Neuronal stem cell (in vitro differentiated cells): ENCODE results near the gene VIP.

Experiments
- DNase-seq: peaks from one replicate; pipeline ENCODE4 v3.0.0-alpha.2; 2013; ENCODE audit warnings: low spot score
- H2AFZ ChIP-seq: one replicate; pipeline ENCODE4 v1.6.1; 2013; ENCODE audit warnings: mild to moderate bottlenecking, low read length, inconsistent platforms
- H2AK5ac ChIP-seq: 2 replicates; pipeline ENCODE4 v1.6.1; 2013; ENCODE audit warnings: low read depth, mild to moderate bottlenecking, inconsistent platforms, low read length, moderate library complexity, mixed read lengths
- H2BK120ac ChIP-seq: 2 replicates; pipeline ENCODE4 v1.6.1; 2013; ENCODE audit warnings: low read depth, mild to moderate bottlenecking, inconsistent platforms, low read length, moderate library complexity, mixed read lengths
- H2BK12ac ChIP-seq: one replicate; pipeline ENCODE4 v1.6.1; 2013; ENCODE audit warnings: low read length, inconsistent platforms
- H2BK15ac ChIP-seq: 2 replicates; pipeline ENCODE4 v1.6.1; 2013; ENCODE audit warnings: mild to moderate bottlenecking, low read length, inconsistent platforms, mixed read lengths
- H2BK5ac ChIP-seq: one replicate; pipeline ENCODE4 v1.6.1; 2013; ENCODE audit warnings: inconsistent platforms, mild to moderate bottlenecking, low read length, moderate library complexity
- H3K14ac ChIP-seq: one replicate; pipeline ENCODE4 v1.6.1; 2013; ENCODE audit warnings: low read length, inconsistent platforms
- H3K18ac ChIP-seq: 2 replicates; pipeline ENCODE4 v1.6.1; 2013; ENCODE audit warnings: low read length, inconsistent platforms
- H3K23ac ChIP-seq: 2 replicates; pipeline ENCODE4 v1.6.1; 2013; ENCODE audit warnings: low read depth, mild to moderate bottlenecking, mixed read lengths, low read length, inconsistent platforms; ENCODE audit not compliant: poor library complexity
- H3K27ac ChIP-seq: replicated peaks from 3 replicates; pipeline ENCODE4 v1.5.1; 2013; ENCODE audit warnings: low read length, inconsistent platforms
- H3K27me3 ChIP-seq, 3 experiments: 2 replicates each; pipeline ENCODE4 v1.6.1; 2013; ENCODE audit warnings: low read length in 3 of 3, mild to moderate bottlenecking in 2 of 3, inconsistent platforms in 1 of 3, low read depth in 1 of 3, mixed read lengths in 1 of 3, moderate library complexity in 1 of 3; ENCODE audit not compliant: control insufficient read depth in 3 of 3, insufficient read depth in 3 of 3
- H3K36me3 ChIP-seq, 2 donors: replicated peaks in 1 of 2; 2 replicates each; pipeline ENCODE4 v1.6.1; 2013; ENCODE audit warnings: low read length in 2 of 2; ENCODE audit not compliant: control insufficient read depth in 2 of 2, insufficient read depth in 2 of 2
- H3K4ac ChIP-seq: 2 replicates; pipeline ENCODE4 v1.6.1; 2013; ENCODE audit warnings: inconsistent platforms, mild to moderate bottlenecking, low read length, moderate library complexity
- H3K4me1 ChIP-seq, 2 donors: 1 replicate in 1 of 2; 2 replicates in 1 of 2; pipeline ENCODE4 v1.6.1; 2013; ENCODE audit warnings: low read length in 2 of 2, low read depth in 1 of 2; ENCODE audit not compliant: control insufficient read depth in 2 of 2, insufficient read depth in 1 of 2
- H3K4me2 ChIP-seq: one replicate; pipeline ENCODE4 v1.6.1; 2013; ENCODE audit warnings: mild to moderate bottlenecking, low read length, inconsistent platforms; ENCODE audit not compliant: insufficient read depth, poor library complexity, severe bottlenecking
- H3K4me3 ChIP-seq, 2 donors: 2 replicates each; pipeline ENCODE4 v1.5.1; 2013; ENCODE audit warnings: low read length in 2 of 2, mild to moderate bottlenecking in 2 of 2, inconsistent platforms in 1 of 2, moderate library complexity in 1 of 2
- H3K79me1 ChIP-seq: one replicate; pipeline ENCODE4 v1.6.1; 2013; ENCODE audit warnings: low read depth, mild to moderate bottlenecking, inconsistent platforms, low read length, moderate library complexity
- H3K9ac ChIP-seq: one replicate; pipeline ENCODE4 v1.6.1; 2013; ENCODE audit warnings: mild to moderate bottlenecking, low read depth, low read length, inconsistent platforms; ENCODE audit not compliant: poor library complexity
- H3K9me3 ChIP-seq, 2 donors: replicated peaks in 1 of 2; 2 replicates each; pipeline versions ENCODE3 to v1.6.1; 2013; ENCODE audit warnings: low read length in 2 of 2, mild to moderate bottlenecking in 2 of 2, inconsistent platforms in 1 of 2, low read depth in 1 of 2, mixed read lengths in 1 of 2, moderate library complexity in 1 of 2; ENCODE audit not compliant: control insufficient read depth in 2 of 2, insufficient read depth in 1 of 2
- H4K8ac ChIP-seq: one replicate; pipeline ENCODE4 v1.6.1; 2013; ENCODE audit warnings: low read depth, mild to moderate bottlenecking, inconsistent platforms, low read length, moderate library complexity
- H4K91ac ChIP-seq: one replicate; pipeline ENCODE4 v1.6.1; 2013; ENCODE audit warnings: low read length, low read depth, mild to moderate bottlenecking, inconsistent platforms; ENCODE audit not compliant: poor library complexity
- WGBS, 2 donors: extraction: QIAGEN DNeasy Blood & Tissue Kit; methylation state at CpG; one replicate each; pipeline ENCODE4 v1.1.7; 2013; ENCODE audit warnings: missing lambda C conversion rate in 2 of 2, mixed read lengths in 1 of 2; ENCODE audit not compliant: insufficient read length in 2 of 2, insufficient replicate concordance in 1 of 2; ENCODE audit errors: extremely low coverage in 2 of 2; 5-methylcytosine and 5-hydroxymethylcytosine counted together

Gene VIP

GRCh38 chr6:152749336-152749735 lies 1.3 kb upstream of the VIP start:
- Histone ChIP-seq H2BK5ac (no peak overlapping the region), H3K4me2 (no peak overlapping the region), H2BK15ac (no peak overlapping the region), H3K9ac (no peak overlapping the region), H3K14ac (no peak overlapping the region), H3K79me1 (no peaks in the 10 kb centered on the region), H2BK120ac (no peak overlapping the region), H2AK5ac (no peak overlapping the region), H3K4ac (no peak overlapping the region), H4K8ac (no peak overlapping the region), H4K91ac (no peak overlapping the region), H3K4me1 (no peaks in the 10 kb centered on the region), H2AFZ (no peak overlapping the region), H3K27ac (no peak overlapping the region), H3K27me3 (no peaks in the 10 kb centered on the region), H2BK12ac (no peak overlapping the region), H3K9me3 (no peaks in the 10 kb centered on the region), H3K4me3 (no peak overlapping the region), H3K18ac (no peak overlapping the region), H3K36me3 (no peaks in the 10 kb centered on the region), H3K23ac (no peak overlapping the region)
- no peak for DNase-seq
- WGBS, 2 donors, result no CpG with 5 or more reads among the region's 1 CpG

DNA sequence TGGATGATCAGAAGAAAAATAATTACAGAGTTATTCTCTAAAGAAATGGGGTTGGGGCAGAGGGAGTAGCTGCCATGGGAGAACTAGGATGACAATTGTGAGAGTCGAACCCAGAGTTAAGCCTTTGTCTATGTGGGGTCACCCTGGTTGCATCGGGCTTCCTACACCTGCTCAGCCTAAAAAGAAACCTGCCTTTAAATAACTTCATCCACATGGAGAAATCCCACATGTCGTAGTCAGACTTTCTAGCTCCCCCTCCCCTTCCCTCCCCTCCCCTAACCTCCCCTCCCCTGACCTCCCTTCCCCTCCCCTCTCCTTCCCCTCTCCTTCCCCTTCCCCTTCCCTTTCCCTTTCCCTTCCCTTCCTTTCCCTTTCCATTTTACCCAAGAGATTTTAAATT lies 14.7 kb downstream of the VIP start:
- no peak overlapping the region for H3K23ac ChIP-seq
- H3K27ac ChIP-seq, result no peak overlapping the region
- no peak overlapping the region for H3K14ac ChIP-seq
- WGBS, 2 donors, result no CpG with 5 or more reads among the region's 3 CpGs
- no peak overlapping the region for H3K18ac ChIP-seq
- H3K9ac ChIP-seq, result no peak overlapping the region
- no peak overlapping the region for H2AFZ ChIP-seq
- no peak for DNase-seq
- H2BK120ac ChIP-seq, result no peak overlapping the region
- H2BK5ac ChIP-seq, result no peak overlapping the region
- no peak overlapping the region for H2AK5ac ChIP-seq
- no peak overlapping the region for H4K8ac ChIP-seq
- no peak overlapping the region for H3K4me2 ChIP-seq
- H4K91ac ChIP-seq, result no peak overlapping the region
- H3K27me3 ChIP-seq, result no peaks in the 10 kb centered on the region
- H2BK15ac ChIP-seq, result no peak overlapping the region
- no peak overlapping the region for H3K4me3 ChIP-seq
- no peak overlapping the region for H3K4ac ChIP-seq
- no peak overlapping the region for H2BK12ac ChIP-seq
- no peaks in the 10 kb centered on the region for H3K4me1 ChIP-seq
- no peaks in the 10 kb centered on the region for H3K79me1 ChIP-seq
- no peaks in the 10 kb centered on the region for H3K9me3 ChIP-seq
- H3K36me3 ChIP-seq, result no peaks in the 10 kb centered on the region

DNA sequence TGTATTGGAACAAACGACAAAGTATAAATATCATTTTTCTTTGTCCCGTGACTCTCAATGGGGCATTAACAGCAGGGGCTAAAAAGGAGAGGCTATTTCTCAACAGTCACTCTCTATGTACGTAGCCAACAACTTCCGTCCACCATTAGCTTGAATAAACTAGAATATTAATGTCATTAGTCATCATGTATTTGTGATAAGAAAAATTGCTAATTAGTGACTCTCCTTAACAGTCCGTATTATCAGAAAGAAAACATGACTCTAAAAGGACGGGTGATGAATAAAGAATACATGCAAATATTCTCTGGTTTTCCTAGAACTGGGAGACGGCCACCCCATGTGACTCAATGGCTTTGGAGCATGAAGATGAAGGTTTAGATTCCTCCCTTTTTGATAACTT lies 18.6 kb downstream of the VIP start:
- Histone ChIP-seq H3K27ac (no peak overlapping the region), H3K27me3 (no peaks in the 10 kb centered on the region), H2BK15ac (no peak overlapping the region), H3K4ac (no peak overlapping the region), H3K4me1 (no peaks in the 10 kb centered on the region), H3K9me3 (no peaks in the 10 kb centered on the region), H3K4me3 (no peak overlapping the region), H4K8ac (no peak overlapping the region), H4K91ac (no peak overlapping the region), H2AFZ (no peak overlapping the region), H3K4me2 (no peak overlapping the region), H3K79me1 (no peaks in the 10 kb centered on the region), H2AK5ac (no peak overlapping the region), H2BK120ac (no peak overlapping the region), H3K36me3 (no peaks in the 10 kb centered on the region), H2BK12ac (no peak overlapping the region), H3K9ac (no peak overlapping the region), H3K18ac (no peak overlapping the region), H3K14ac (no peak overlapping the region), H2BK5ac (no peak overlapping the region), H3K23ac (no peak overlapping the region)
- no CpG with 5 or more reads among the region's 7 CpGs for WGBS, 2 donors
- no peak for DNase-seq

- no CpG with 5 or more reads among the region's 2 CpGs for WGBS, 2 donors
- Histone ChIP-seq H2BK12ac (no peak overlapping the region), H2BK15ac (no peak overlapping the region)
Observed at GRCh38 chr6:152769993-152770392, 19.4 kb downstream of the VIP start.

More at GRCh38 chr6:152769993-152770392, 19.4 kb downstream of the VIP start:
- Histone ChIP-seq H3K79me1 (no peaks in the 10 kb centered on the region), H3K4me1 (no peaks in the 10 kb centered on the region), H2AFZ (no peak overlapping the region), H2BK5ac (no peak overlapping the region), H3K9me3 (no peaks in the 10 kb centered on the region), H3K27ac (no peak overlapping the region), H3K9ac (no peak overlapping the region), H3K18ac (no peak overlapping the region), H3K4me3 (no peak overlapping the region), H3K23ac (no peak overlapping the region), H2BK120ac (no peak overlapping the region), H3K14ac (no peak overlapping the region), H3K36me3 (no peaks in the 10 kb centered on the region), H3K27me3 (no peaks in the 10 kb centered on the region), H3K4ac (no peak overlapping the region), H4K8ac (no peak overlapping the region), H3K4me2 (no peak overlapping the region), H2AK5ac (no peak overlapping the region), H4K91ac (no peak overlapping the region)
- no peak for DNase-seq
